Neural cell (in vitro differentiated cells): Measurements from ENCODE around the gene COL24A1. TPM values are rescaled to one million over a fixed set of nuclear protein-coding genes. Genes with fewer than 3 reads are reported as not detected.
"Not testable (repeated sequence)": the region's sequence is repeated elsewhere in the genome, so short reads cannot be mapped to it uniquely, and the experiment has no call there.

Source experiments
- H2AFZ ChIP-seq: fragments of 200-600, 300-800 bp; sonication (generic), shearing (Covaris generic); 2 replicates; pipeline ENCODE4 v1.6.0; 2014; ENCODE audit warnings: low read depth, mild to moderate bottlenecking, antibody characterized with exemption, low read length, moderate library complexity
- H3F3A ChIP-seq: fragments of 200-600 bp; shearing (Covaris generic); 2 replicates; pipeline ENCODE4 v1.6.1; 2016; ENCODE audit warnings: mild to moderate bottlenecking, moderate library complexity, mixed read lengths, antibody characterized with exemption, low read length; ENCODE audit not compliant: insufficient read depth, poor library complexity, severe bottlenecking
- H3K27ac ChIP-seq: fragments of 200-600, 300-800 bp; sonication (generic), shearing (Covaris generic); 2 replicates; pipeline ENCODE4 v1.5.1; 2014; ENCODE audit warnings: mild to moderate bottlenecking, low read length, moderate library complexity
- H3K27me3 ChIP-seq: fragments of 300-800, 200-600 bp; sonication (generic), shearing (Covaris generic); 2 replicates; pipeline ENCODE4 v1.6.0; 2014; ENCODE audit warnings: mild to moderate bottlenecking, low read depth, low read length, moderate library complexity; ENCODE audit not compliant: insufficient read depth
- H3K36me3 ChIP-seq: fragments of 300-800, 200-600 bp; sonication (generic), shearing (Covaris generic); 2 replicates; pipeline ENCODE4 v1.5.1; 2014; ENCODE audit warnings: mild to moderate bottlenecking, antibody characterized with exemption, low read length, moderate library complexity; ENCODE audit not compliant: insufficient read depth
- H3K4me2 ChIP-seq: fragments of 300-800, 200-600 bp; sonication (generic), shearing (Covaris generic); 2 replicates; pipeline ENCODE4 v1.6.0; 2014; ENCODE audit warnings: mild to moderate bottlenecking, low read length
- H3K4me3 ChIP-seq: fragments of 300-800, 200-600 bp; sonication (generic), shearing (Covaris generic); 2 replicates; pipeline ENCODE4 v1.5.1; 2014; ENCODE audit warnings: mild to moderate bottlenecking, low read length, moderate library complexity
- H3K79me2 ChIP-seq: fragments of 200-600 bp; shearing (Covaris generic); replicated peaks from 2 replicates; pipeline ENCODE4 v1.6.0; 2014; ENCODE audit warnings: mild to moderate bottlenecking, low read length, moderate library complexity; ENCODE audit not compliant: insufficient read depth
- H3K9ac ChIP-seq: fragments of 300-800, 200-600 bp; sonication (generic), shearing (Covaris generic); 2 replicates; pipeline ENCODE4 v1.6.1; 2016; ENCODE audit warnings: mild to moderate bottlenecking, low read length, mixed read lengths
- H3K9me2 ChIP-seq: fragments of 200-600 bp; shearing (Covaris generic); 2 replicates; pipeline ENCODE4 v1.6.1; 2016; ENCODE audit warnings: mild to moderate bottlenecking, low read length, mixed read lengths; ENCODE audit not compliant: insufficient read depth
- H3K9me3 ChIP-seq: fragments of 200-600, 300-800 bp; sonication (generic), shearing (Covaris generic); 2 replicates; pipeline ENCODE4 v1.6.1; 2016; ENCODE audit warnings: mild to moderate bottlenecking, mixed run types, low read length, moderate library complexity, mixed read lengths
- H4K20me1 ChIP-seq: fragments of 200-600 bp; shearing (Covaris generic); 2 replicates; pipeline ENCODE4 v1.6.1; 2016; ENCODE audit warnings: mild to moderate bottlenecking, mixed run types; ENCODE audit not compliant: insufficient read depth
- EP300 ChIP-seq: fragments of 450-650 bp; conservative IDR thresholded peaks from 2 replicates; pipeline ENCODE4 v1.6.1; 2014; ENCODE audit warnings: antibody characterized with exemption, mild to moderate bottlenecking, moderate library complexity; ENCODE audit not compliant: poor library complexity, severe bottlenecking
- EZH2 ChIP-seq: fragments of 200-600, 300-800 bp; shearing (Covaris generic), sonication (generic); IDR thresholded peaks from 2 replicates; pipeline ENCODE4 v1.6.1; 2014; ENCODE audit warnings: antibody characterized with exemption, low read length, borderline replicate concordance, mild to moderate bottlenecking; ENCODE audit not compliant: insufficient read depth, poor library complexity, severe bottlenecking
- MXI1 ChIP-seq: fragments of 450-650 bp; conservative IDR thresholded peaks from 2 replicates; pipeline ENCODE4 v1.6.1; 2014; ENCODE audit warnings: antibody characterized with exemption, mild to moderate bottlenecking; ENCODE audit not compliant: poor library complexity, severe bottlenecking
- POLR2AphosphoS5 ChIP-seq: IDR thresholded peaks from 2 replicates; pipeline ENCODE4 v1.6.1; 2012
- RAD21 ChIP-seq: fragments of 450-650 bp; conservative IDR thresholded peaks from 2 replicates; pipeline ENCODE4 v1.6.1; 2014; ENCODE audit warnings: antibody characterized with exemption, mild to moderate bottlenecking, moderate library complexity
- SMC3 ChIP-seq: fragments of 450-650 bp; conservative IDR thresholded peaks from 2 replicates; pipeline ENCODE4 v1.6.1; 2014; ENCODE audit warnings: antibody characterized with exemption, mild to moderate bottlenecking, moderate library complexity; ENCODE audit not compliant: poor library complexity
- TAF1 ChIP-seq: IDR thresholded peaks from 2 replicates; pipeline ENCODE4 v1.6.1; 2012; ENCODE audit warnings: low read depth
- polyA plus RNA-seq: library from polyadenylated mRNA; depleted of rRNA; stranded (reverse); fragments of >200 nt; gene quantifications from 2 replicates; pipeline ENCODE4 v1.2.3, GENCODE V29; 2014
- TF ChIP-seq, protein P1 (sequence below): fragments of 450-650 bp; IDR thresholded peaks from 2 replicates; pipeline ENCODE4 v1.5.1; 2014; ENCODE audit warnings: antibody characterized with exemption, mild to moderate bottlenecking, moderate library complexity; ENCODE audit not compliant: poor library complexity, severe bottlenecking
- TF ChIP-seq, protein P2 (sequence below): IDR thresholded peaks from 2 replicates; pipeline ENCODE4 v1.6.1; 2012; ENCODE audit warnings: borderline replicate concordance

Gene COL24A1
- polyA plus RNA-seq, 1 donor from 2014 or later, result 0.19 TPM

DNA sequence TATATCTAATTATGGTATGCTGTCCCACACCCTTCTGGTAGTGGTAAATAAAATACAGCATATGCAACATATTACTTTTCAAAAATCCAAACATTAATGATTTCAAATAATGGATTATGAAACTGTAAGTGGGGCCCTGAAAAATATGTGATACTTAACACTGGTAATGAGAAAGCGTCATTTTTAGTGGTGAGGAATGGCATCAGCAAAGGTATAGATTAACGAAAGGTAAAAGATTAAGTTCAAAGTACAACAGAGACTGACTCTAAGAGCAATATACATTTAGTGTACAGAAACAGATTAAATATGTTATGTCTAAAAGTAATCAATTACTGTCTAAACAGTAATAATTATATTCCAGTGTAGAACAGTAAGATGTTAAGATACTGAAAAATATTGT, 194.1 kb downstream of the COL24A1 start:
- H3K9me3 ChIP-seq, result no peaks in the 10 kb centered on the region
- no peaks in the 10 kb centered on the region for H3K79me2 ChIP-seq
- no peaks in the 10 kb centered on the region for H3K27me3 ChIP-seq
- H3F3A ChIP-seq, result no peaks in the 10 kb centered on the region
- H3K27ac ChIP-seq, result no peak overlapping the region
- no peak overlapping the region for H3K4me3 ChIP-seq
- no peak overlapping the region for H3K9ac ChIP-seq
- no peaks in the 10 kb centered on the region for H3K9me2 ChIP-seq
- H4K20me1 ChIP-seq, result no peaks in the 10 kb centered on the region
- no peaks in the 10 kb centered on the region for H3K36me3 ChIP-seq
- TF ChIP-seq SMC3, result no peak
- no peak for TF ChIP-seq RAD21
- TF ChIP-seq POLR2AphosphoS5, result no peak
- no peak for TF ChIP-seq MXI1
- no peak for TF ChIP-seq EZH2
- TF ChIP-seq, protein P1, sequence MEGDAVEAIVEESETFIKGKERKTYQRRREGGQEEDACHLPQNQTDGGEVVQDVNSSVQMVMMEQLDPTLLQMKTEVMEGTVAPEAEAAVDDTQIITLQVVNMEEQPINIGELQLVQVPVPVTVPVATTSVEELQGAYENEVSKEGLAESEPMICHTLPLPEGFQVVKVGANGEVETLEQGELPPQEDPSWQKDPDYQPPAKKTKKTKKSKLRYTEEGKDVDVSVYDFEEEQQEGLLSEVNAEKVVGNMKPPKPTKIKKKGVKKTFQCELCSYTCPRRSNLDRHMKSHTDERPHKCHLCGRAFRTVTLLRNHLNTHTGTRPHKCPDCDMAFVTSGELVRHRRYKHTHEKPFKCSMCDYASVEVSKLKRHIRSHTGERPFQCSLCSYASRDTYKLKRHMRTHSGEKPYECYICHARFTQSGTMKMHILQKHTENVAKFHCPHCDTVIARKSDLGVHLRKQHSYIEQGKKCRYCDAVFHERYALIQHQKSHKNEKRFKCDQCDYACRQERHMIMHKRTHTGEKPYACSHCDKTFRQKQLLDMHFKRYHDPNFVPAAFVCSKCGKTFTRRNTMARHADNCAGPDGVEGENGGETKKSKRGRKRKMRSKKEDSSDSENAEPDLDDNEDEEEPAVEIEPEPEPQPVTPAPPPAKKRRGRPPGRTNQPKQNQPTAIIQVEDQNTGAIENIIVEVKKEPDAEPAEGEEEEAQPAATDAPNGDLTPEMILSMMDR, result no peak
- TF ChIP-seq TAF1, result no peak
- TF ChIP-seq, protein P2, sequence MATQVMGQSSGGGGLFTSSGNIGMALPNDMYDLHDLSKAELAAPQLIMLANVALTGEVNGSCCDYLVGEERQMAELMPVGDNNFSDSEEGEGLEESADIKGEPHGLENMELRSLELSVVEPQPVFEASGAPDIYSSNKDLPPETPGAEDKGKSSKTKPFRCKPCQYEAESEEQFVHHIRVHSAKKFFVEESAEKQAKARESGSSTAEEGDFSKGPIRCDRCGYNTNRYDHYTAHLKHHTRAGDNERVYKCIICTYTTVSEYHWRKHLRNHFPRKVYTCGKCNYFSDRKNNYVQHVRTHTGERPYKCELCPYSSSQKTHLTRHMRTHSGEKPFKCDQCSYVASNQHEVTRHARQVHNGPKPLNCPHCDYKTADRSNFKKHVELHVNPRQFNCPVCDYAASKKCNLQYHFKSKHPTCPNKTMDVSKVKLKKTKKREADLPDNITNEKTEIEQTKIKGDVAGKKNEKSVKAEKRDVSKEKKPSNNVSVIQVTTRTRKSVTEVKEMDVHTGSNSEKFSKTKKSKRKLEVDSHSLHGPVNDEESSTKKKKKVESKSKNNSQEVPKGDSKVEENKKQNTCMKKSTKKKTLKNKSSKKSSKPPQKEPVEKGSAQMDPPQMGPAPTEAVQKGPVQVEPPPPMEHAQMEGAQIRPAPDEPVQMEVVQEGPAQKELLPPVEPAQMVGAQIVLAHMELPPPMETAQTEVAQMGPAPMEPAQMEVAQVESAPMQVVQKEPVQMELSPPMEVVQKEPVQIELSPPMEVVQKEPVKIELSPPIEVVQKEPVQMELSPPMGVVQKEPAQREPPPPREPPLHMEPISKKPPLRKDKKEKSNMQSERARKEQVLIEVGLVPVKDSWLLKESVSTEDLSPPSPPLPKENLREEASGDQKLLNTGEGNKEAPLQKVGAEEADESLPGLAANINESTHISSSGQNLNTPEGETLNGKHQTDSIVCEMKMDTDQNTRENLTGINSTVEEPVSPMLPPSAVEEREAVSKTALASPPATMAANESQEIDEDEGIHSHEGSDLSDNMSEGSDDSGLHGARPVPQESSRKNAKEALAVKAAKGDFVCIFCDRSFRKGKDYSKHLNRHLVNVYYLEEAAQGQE, result no peak
- TF ChIP-seq EP300, result no peak
- H3K4me2 ChIP-seq, result no peak overlapping the region
- no peak overlapping the region for H2AFZ ChIP-seq

DNA sequence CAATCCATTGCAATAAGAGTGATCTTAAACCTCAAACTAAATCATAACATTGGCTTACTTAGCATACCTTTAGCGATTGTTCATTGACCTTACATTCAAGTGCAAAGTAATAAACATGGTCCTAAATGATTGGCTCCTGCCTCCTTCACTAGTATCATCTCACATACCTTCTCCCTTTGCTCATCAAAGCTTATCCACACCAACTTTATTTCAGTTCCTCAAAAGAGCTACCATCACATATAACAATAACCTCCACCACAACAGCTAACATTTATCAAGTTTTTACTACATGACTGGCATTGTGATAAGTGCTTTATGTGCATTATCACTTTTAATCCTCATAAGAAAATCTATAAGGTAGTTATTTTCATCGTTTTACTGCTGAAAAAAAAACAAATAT, 198.8 kb downstream of the COL24A1 start:
- Histone ChIP-seq H3K9ac (no peak overlapping the region), H3K9me2 (no peaks in the 10 kb centered on the region), H3K27me3 (no peaks in the 10 kb centered on the region), H3K4me2 (no peak overlapping the region), H3K79me2 (no peaks in the 10 kb centered on the region), H3K27ac (no peak overlapping the region), H3K4me3 (no peak overlapping the region), H4K20me1 (no peaks in the 10 kb centered on the region), H3K36me3 (no peaks in the 10 kb centered on the region), H3K9me3 (no peaks in the 10 kb centered on the region), H2AFZ (no peak overlapping the region), H3F3A (no peaks in the 10 kb centered on the region)
- TF ChIP-seq, protein P1, result no peak
- no peak for TF ChIP-seq SMC3
- TF ChIP-seq EZH2, result no peak
- no peak for TF ChIP-seq TAF1
- TF ChIP-seq RAD21, result no peak
- TF ChIP-seq POLR2AphosphoS5, result no peak
- no peak for TF ChIP-seq EP300
- TF ChIP-seq, protein P2, result no peak
- no peak for TF ChIP-seq MXI1

DNA sequence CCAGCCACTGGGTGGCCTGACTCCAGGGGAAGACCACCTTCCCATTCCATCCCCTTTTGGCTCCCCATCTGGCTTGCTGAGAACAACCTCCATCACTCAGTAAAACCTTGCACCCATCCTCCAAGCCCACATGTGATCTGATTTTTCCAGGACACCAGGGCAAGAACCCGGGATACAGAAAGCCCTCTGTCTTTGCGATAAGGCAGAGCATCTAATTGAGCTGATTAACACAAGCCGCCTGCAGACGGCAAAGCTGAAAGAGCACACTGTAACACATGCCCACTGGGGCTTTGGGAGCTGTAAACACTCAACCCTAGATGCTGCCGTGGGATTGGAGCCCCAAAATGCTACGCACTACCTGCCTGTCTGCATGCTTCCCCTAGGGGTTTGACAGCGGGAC, 201.4 kb downstream of the COL24A1 start:
- not testable (repeated sequence) for H3K36me3 ChIP-seq, H3K4me2 ChIP-seq, H3K27ac ChIP-seq, H3K9ac ChIP-seq, H3K27me3 ChIP-seq, H3K9me3 ChIP-seq, H4K20me1 ChIP-seq, H3K4me3 ChIP-seq, H3K79me2 ChIP-seq, H3F3A ChIP-seq, H2AFZ ChIP-seq, H3K9me2 ChIP-seq
